GM12874 (cell line): Measurements from ENCODE around the gene SLC10A7.

Experiments
- CTCF ChIP-seq: IDR thresholded peaks from 2 replicates; pipeline ENCODE4 v1.5.1; 2011; ENCODE audit warnings: low read depth, mild to moderate bottlenecking, control low read depth, low read length, moderate library complexity; ENCODE audit not compliant: insufficient read depth

Gene SLC10A7

GRCh38 chr4:146369446-146369845, 152.3 kb downstream of the SLC10A7 start:
- TF ChIP-seq CTCF: no peak

GRCh38 chr4:146368209-146368608, 153.5 kb downstream of the SLC10A7 start:
- TF ChIP-seq CTCF: no peak

- TF ChIP-seq CTCF: no peak
Measured at GRCh38 chr4:146367347-146367746, 154.4 kb downstream of the SLC10A7 start.

GRCh38 chr4:146359771-146360170, 162.0 kb downstream of the SLC10A7 start:
- no peak for TF ChIP-seq CTCF

- no peak for TF ChIP-seq CTCF
Measured at GRCh38 chr4:146349306-146349705, 172.4 kb downstream of the SLC10A7 start.

- TF ChIP-seq CTCF: no peak
Measured at GRCh38 chr4:146347822-146348221, 173.9 kb downstream of the SLC10A7 start.

- no peak for TF ChIP-seq CTCF
Measured at GRCh38 chr4:146346276-146346675, 175.5 kb downstream of the SLC10A7 start.

- TF ChIP-seq CTCF: no peak
Measured at GRCh38 chr4:146343776-146344175, 178.0 kb downstream of the SLC10A7 start.
